Hypothalamus (tissue), 51 donors: Measurements from ENCODE around the gene LENG9.
"Not testable (repeated sequence)": the region's sequence is repeated elsewhere in the genome, so short reads cannot be mapped to it uniquely, and the experiment has no call there.

Experiments
- DNase-seq, 51 donors: peaks; one replicate each; lab custom pipeline; 2025; lab: John Stamatoyannopoulos, UW

The LENG9 gene

DNA sequence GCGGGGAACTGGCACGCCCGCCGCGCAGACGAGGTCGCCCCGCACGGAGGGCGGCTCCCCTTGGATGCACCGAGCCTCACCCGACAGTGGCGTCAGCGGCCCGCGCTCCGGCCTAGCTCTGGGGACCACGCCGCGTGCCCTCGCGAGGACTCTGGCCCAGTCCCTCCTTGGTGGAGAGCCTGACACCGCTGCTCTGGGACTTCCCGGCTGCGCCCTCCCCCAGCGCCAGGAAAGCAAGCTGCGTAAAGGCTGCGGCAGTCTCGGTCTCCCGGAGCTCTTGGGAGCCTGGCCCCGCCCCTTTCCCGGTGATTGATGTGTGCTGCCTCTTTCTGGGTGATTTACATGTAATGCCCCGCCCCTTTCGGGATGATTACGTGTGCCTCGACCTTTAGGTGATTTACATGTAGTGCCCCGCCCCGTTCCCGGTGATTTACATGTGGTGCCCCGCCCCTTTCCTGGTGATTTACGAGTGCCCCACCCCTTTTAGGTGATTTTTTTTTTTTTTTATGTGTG lies at the start of gene LENG9:
Gene LENG9, minus strand, starts transcription at position 248 of the 513 bp plus-strand sequence. CDS start 252 bp downstream, outside the sequence.
- peak; percentile 31 to 98 (median 84) for DNase-seq

- DNase-seq = not testable (repeated sequence)
These were observed 45.8 kb upstream of the LENG9 start for GRCh38 chr19:54509200-54509940.

- not testable (repeated sequence) for DNase-seq
These were observed 44.9 kb upstream of the LENG9 start for GRCh38 chr19:54508487-54508886.

DNA sequence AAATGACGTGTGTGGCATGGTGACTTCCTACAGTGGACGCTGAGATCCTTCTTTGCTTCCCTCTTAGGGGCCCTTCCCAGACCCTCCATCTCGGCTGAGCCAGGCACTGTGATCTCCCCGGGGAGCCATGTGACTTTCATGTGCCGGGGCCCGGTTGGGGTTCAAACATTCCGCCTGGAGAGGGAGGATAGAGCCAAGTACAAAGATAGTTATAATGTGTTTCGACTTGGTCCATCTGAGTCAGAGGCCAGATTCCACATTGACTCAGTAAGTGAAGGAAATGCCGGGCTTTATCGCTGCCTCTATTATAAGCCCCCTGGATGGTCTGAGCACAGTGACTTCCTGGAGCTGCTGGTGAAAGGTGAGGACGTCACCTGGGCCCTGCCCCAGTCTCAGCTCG lies 44.2 kb upstream of the LENG9 start:
- DNase-seq = no peak

GRCh38 chr19:54507038-54507717 lies 43.6 kb upstream of the LENG9 start:
- DNase-seq = not testable (repeated sequence)

DNA sequence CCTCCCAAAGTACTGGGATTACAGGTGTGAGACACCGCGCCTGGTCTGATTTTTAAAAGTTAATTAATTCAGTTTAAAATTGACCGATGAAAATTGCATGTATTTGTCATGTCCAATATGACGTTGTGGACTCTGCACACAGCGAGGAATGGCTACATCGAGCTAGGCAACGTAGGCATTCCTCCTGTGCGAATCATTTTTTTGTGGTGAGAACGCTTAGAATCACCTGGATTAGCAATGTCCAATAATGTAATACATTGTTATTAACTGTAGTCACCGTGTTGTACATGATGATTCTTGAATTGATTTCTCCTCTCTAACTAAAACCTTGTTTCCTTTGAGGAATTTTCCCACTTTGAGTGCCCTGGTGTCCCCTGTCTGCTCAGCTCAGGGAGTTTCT lies 42.5 kb upstream of the LENG9 start:
- no peak for DNase-seq

GRCh38 chr19:54505542-54505941 lies 42.0 kb upstream of the LENG9 start:
- not testable (repeated sequence) for DNase-seq

DNA sequence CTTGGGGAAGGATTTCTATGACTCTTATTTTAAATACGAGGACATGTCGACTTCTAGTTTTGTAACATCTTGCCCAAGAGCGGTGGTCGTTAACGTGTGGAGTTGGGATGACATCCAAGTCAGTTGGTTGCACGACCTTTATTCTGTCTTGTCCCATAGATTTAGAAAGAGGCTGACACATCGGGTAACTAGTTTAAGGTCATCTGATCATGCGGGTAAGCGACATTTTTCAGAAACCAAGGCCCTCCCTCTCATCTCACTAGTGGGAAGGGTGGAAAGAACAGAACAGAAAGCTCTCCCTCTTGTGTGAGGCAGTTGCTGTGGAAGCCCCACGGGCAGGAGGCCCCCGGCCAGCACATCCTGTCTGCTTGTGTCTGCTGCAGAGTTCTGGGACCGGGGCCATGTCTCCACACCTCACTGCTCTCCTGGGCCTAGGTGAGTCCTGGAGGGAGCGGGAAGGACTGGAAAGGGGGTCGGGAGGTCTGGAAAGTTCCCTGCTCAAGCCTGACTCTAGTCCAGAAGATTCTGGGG lies 39.0 kb upstream of the LENG9 start, which contains the start of gene LAIR2:
Gene LAIR2, plus strand, starts transcription at position 314 of the 531 bp plus-strand sequence. Its CDS starts 88 bp downstream, at position 402.
- no peak for DNase-seq

DNA sequence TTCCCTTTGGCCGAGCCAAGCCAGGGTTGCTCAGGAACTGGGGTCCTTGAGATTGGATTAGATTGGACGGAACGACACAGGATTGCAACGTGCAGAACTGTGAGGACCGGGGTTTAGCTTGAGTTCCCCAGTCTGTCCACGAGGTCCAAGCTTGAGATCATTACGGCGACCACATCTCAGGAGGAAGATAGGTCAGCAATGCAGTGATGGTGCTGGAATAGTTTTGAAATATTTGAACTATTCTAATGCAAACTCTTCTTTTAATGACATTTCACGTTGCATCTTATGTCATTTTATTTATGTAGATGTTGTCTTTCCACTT lies 34.8 kb upstream of the LENG9 start:
- DNase-seq = not testable (repeated sequence)

- DNase-seq = not testable (repeated sequence)
These were observed 34.3 kb upstream of the LENG9 start for GRCh38 chr19:54497747-54498450.

- DNase-seq = not testable (repeated sequence)
These were observed 31.7 kb upstream of the LENG9 start for GRCh38 chr19:54495284-54495683.

- no peak for DNase-seq
These were observed 30.5 kb upstream of the LENG9 start for GRCh38 chr19:54493967-54494585.

DNA sequence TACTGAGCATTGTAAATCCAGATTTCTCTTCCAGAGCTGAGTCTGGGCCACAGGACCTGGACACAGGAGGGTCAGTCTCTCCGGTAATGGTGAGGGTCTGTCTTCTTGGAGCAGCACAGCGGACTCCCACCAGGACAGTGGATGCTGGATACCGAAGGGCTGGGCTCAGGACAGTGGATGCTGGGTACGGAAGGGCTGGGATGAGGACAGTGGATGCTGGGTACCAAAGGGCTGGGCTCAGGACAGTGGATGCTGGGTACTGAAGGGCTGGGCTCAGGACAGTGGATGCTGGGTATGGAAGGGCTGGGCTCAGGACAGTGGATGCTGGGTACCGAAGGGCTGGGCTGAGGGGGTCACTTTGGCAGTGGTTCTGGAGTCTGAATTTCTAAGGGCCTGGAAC lies 29.5 kb upstream of the LENG9 start:
- not testable (repeated sequence) for DNase-seq

GRCh38 chr19:54492568-54492967 lies 29.0 kb upstream of the LENG9 start:
- DNase-seq = no peak

DNA sequence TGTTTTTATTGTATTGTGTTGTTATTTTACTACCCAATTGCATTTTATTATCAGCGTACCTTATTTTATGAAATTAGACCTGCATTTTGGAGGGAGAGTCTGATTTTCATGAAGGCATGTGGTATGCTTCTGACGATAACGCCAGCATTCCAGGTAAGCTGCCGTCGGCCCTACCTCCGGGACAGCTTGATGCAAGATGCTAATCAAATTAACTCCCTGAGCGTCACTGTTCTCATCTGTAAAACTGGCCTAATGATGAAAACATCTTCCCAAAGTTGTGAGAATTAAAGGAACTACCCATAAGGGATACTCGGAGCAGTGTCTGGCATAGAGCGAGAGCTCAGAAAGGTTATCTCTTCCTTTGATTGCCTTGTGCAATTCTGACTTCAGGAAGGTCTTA lies 26.2 kb upstream of the LENG9 start:
- no peak for DNase-seq

- no peak for DNase-seq
These were observed 25.8 kb upstream of the LENG9 start for GRCh38 chr19:54489341-54489740.

DNA sequence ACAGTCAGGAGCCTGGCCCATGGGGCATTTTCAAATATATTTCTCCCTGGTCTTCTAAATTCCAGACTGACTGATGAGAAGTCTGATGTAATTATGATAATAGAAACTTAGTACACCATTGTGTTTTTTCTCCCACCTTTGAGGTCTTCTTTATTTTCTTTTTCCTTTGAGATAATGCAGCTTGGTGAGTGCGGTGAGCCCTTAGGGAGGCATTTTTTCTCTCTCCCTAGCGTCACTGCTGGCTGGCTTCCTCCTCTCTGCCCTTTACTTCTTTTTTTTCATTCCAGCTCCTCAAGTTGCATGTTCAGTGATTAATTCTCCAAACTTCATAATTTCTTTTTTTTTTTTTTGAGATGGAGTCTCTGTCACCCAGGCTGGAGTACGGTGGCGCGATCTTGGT lies 22.3 kb upstream of the LENG9 start:
- DNase-seq = no peak

DNA sequence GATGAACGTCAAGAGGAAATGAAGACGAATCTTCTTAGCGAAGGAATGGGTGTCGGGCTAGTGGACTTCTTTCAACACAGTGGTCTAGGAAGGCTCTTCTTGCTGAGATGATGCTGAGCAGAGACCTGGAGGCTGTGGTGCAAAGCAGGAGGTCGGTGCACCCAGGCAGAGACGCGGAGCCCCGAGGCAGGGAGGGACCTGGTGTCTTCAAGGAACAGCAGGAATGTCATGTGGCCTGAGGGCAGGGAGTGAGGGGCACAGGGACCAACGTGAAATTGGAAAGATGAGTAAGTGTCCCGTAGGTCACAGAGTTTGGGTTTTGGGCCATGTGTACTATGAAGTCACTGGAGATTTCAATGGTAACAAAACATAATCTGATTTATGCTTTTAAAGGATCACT lies 20.9 kb upstream of the LENG9 start:
- DNase-seq = no peak

- no peak for DNase-seq
These were observed 19.3 kb upstream of the LENG9 start for GRCh38 chr19:54482889-54483288.

- peak in 17 of 51 donors; percentile 1 to 43 (median 12) for DNase-seq
These were observed 17.9 kb upstream of the LENG9 start for GRCh38 chr19:54481326-54481930.
